HepG2 (cell line): ENCODE results near the gene CUTC. TPM values are rescaled to one million over a fixed set of nuclear protein-coding genes. Genes with fewer than 3 reads are reported as not detected.

ENCODE experiments used
- ARNT2 ChIP-seq: sonication (generic); formaldehyde crosslinking; IDR thresholded peaks from 2 replicates; pipeline ENCODE4 v1.8.0; 2022; ENCODE audit warnings: mild to moderate bottlenecking, low read depth, missing genetic modification reagents, moderate library complexity
- ATF7-NPFF ChIP-seq: sonication (generic); formaldehyde crosslinking; IDR thresholded peaks from 2 replicates; pipeline ENCODE4 v1.8.1; 2023; ENCODE audit warnings: mild to moderate bottlenecking, low read depth, missing genetic modification reagents, moderate library complexity
- BRD4 ChIP-seq: sonication (generic); formaldehyde crosslinking; IDR thresholded peaks from 2 replicates; pipeline ENCODE4 v1.4.0; 2020; ENCODE audit warnings: missing genetic modification reagents
- CCAR2 ChIP-seq: fragments of 200-400 bp; formaldehyde crosslinking; optimal IDR thresholded peaks from 2 replicates; pipeline ENCODE3; 2018; ENCODE audit warnings: low read depth, mild to moderate bottlenecking, low read length, moderate library complexity
- DMAP1 ChIP-seq: IDR thresholded peaks from 2 replicates; pipeline ENCODE4 v1.6.1; 2016
- HOXA5 ChIP-seq: sonication (generic); formaldehyde crosslinking; IDR thresholded peaks from 2 replicates; pipeline ENCODE4 v1.4.0; 2020; ENCODE audit warnings: missing genetic modification reagents
- JUND ChIP-seq: sonication (generic); formaldehyde crosslinking; IDR thresholded peaks from 2 replicates; pipeline ENCODE4 v1.8.0; 2022; ENCODE audit warnings: mild to moderate bottlenecking, missing genetic modification reagents
- MTF1 ChIP-seq: sonication (generic); formaldehyde crosslinking; IDR thresholded peaks from 2 replicates; pipeline ENCODE4 v1.5.0; 2020; ENCODE audit warnings: missing genetic modification reagents
- NFRKB ChIP-seq: fragments of 450-650 bp; IDR thresholded peaks from 2 replicates; pipeline ENCODE4 v1.6.1; 2017
- PHB2 ChIP-seq: fragments of 450-650 bp; IDR thresholded peaks from 2 replicates; pipeline ENCODE4 v1.6.1; 2018; ENCODE audit not compliant: partially characterized antibody
- RNF2 ChIP-seq: fragments of 450-650 bp; conservative IDR thresholded peaks from 2 replicates; pipeline ENCODE4 v1.6.1; 2016; ENCODE audit warnings: low read depth
- SIN3A ChIP-seq: IDR thresholded peaks from 2 replicates; pipeline ENCODE4 v1.6.1; 2011; ENCODE audit warnings: low read depth, mild to moderate bottlenecking, control low read depth, low read length, borderline replicate concordance
- SIX1 ChIP-seq: sonication (generic); formaldehyde crosslinking; IDR thresholded peaks from 2 replicates; pipeline ENCODE4 v1.4.0; 2020; ENCODE audit warnings: missing genetic modification reagents, borderline replicate concordance
- TBL1XR1 ChIP-seq: fragments of 150-350 bp; IDR thresholded peaks from 2 replicates; pipeline ENCODE4 v1.6.1; 2014; ENCODE audit warnings: borderline replicate concordance, low read length; ENCODE audit not compliant: partially characterized antibody
- THYN1 ChIP-seq: sonication (generic); formaldehyde crosslinking; IDR thresholded peaks from 2 replicates; pipeline ENCODE4 v1.8.1; 2023; ENCODE audit warnings: low read depth, mild to moderate bottlenecking, moderate library complexity, missing genetic modification reagents, borderline replicate concordance
- ZBTB21 ChIP-seq: sonication (generic); formaldehyde crosslinking; IDR thresholded peaks from 2 replicates; pipeline ENCODE4 v1.4.0; 2020; ENCODE audit warnings: missing genetic modification reagents
- ZNF124 ChIP-seq: sonication (generic); formaldehyde crosslinking; IDR thresholded peaks from 2 replicates; pipeline ENCODE4 v1.4.0; 2020; ENCODE audit warnings: missing genetic modification reagents
- ZNF20 ChIP-seq: sonication (generic); formaldehyde crosslinking; IDR thresholded peaks from 2 replicates; pipeline ENCODE4 v1.4.0; 2020; ENCODE audit warnings: mild to moderate bottlenecking, moderate library complexity, missing genetic modification reagents
- ZNF556 ChIP-seq: sonication (generic); formaldehyde crosslinking; IDR thresholded peaks from 2 replicates; pipeline ENCODE4 v1.4.0; 2020; ENCODE audit warnings: mild to moderate bottlenecking, missing genetic modification reagents, borderline replicate concordance
- ZNF558 ChIP-seq: sonication (generic); formaldehyde crosslinking; IDR thresholded peaks from 2 replicates; pipeline ENCODE4 v1.9.0; 2022; ENCODE audit warnings: mild to moderate bottlenecking, missing genetic modification reagents, borderline replicate concordance
- ZNF607 ChIP-seq: sonication (generic); formaldehyde crosslinking; IDR thresholded peaks from 2 replicates; pipeline ENCODE4 v1.5.1; 2020; ENCODE audit warnings: missing genetic modification reagents, mild to moderate bottlenecking, borderline replicate concordance
- ZNF713 ChIP-seq: sonication (generic); formaldehyde crosslinking; IDR thresholded peaks from 2 replicates; pipeline ENCODE4 v1.4.0; 2020; ENCODE audit warnings: mild to moderate bottlenecking, missing genetic modification reagents
- ZNF720 ChIP-seq: sonication (generic); formaldehyde crosslinking; IDR thresholded peaks from 2 replicates; pipeline ENCODE4 v1.4.0; 2020; ENCODE audit warnings: missing genetic modification reagents
- polyA plus RNA-seq, 8 experiments: library from polyadenylated mRNA; depleted of rRNA in 3 of 8; stranded (reverse) in 7 of 8; unstranded in 1 of 8; fragments of >200 nt; fragmentation: Illumina TruSeq in 4 of 8; extraction: Trizol in 4 of 8; gene quantifications; 2 replicates each; pipeline versions ENCODE4 v1.2.1 to v1.2.3, GENCODE V29; 2011 to 2016; ENCODE audit warnings: low read depth in 4 of 8, missing spikeins in 1 of 8, mixed read lengths in 1 of 8; ENCODE audit not compliant: insufficient read depth in 1 of 8
- total RNA-seq, 5 experiments: library from RNA; depleted of rRNA; stranded (reverse); fragments of >200 nt; fragmentation: Illumina TruSeq; extraction: Trizol; gene quantifications; 2 replicates each; pipeline ENCODE4 v1.2.3, GENCODE V29; 2016; ENCODE audit warnings: low read depth in 1 of 5
- TF ChIP-seq, protein P1 (sequence below): sonication (generic); formaldehyde crosslinking; IDR thresholded peaks from 2 replicates; pipeline ENCODE4 v1.4.0; 2020; ENCODE audit warnings: missing genetic modification reagents
- TF ChIP-seq, protein P2 (sequence below): IDR thresholded peaks from 2 replicates; pipeline ENCODE4 v1.6.1; 2016; ENCODE audit warnings: missing compliant biosample characterization, missing genetic modification reagents, borderline replicate concordance
- TF ChIP-seq, protein P3 (sequence below): sonication (generic); formaldehyde crosslinking; IDR thresholded peaks from 2 replicates; pipeline ENCODE4 v1.8.0; 2022; ENCODE audit warnings: mild to moderate bottlenecking, missing genetic modification reagents, moderate library complexity
- TF ChIP-seq, protein P4 (sequence below): sonication (generic); formaldehyde crosslinking; IDR thresholded peaks from 2 replicates; pipeline ENCODE4 v1.5.1; 2020; ENCODE audit warnings: mild to moderate bottlenecking, missing genetic modification reagents, moderate library complexity

The CUTC gene
- total and polyA plus RNA-seq, 2 of the 13 experiments (the other 11 are each of a cell fraction or from before 2014, with no cell fraction given) = 22.3 to 25.8 TPM

DNA sequence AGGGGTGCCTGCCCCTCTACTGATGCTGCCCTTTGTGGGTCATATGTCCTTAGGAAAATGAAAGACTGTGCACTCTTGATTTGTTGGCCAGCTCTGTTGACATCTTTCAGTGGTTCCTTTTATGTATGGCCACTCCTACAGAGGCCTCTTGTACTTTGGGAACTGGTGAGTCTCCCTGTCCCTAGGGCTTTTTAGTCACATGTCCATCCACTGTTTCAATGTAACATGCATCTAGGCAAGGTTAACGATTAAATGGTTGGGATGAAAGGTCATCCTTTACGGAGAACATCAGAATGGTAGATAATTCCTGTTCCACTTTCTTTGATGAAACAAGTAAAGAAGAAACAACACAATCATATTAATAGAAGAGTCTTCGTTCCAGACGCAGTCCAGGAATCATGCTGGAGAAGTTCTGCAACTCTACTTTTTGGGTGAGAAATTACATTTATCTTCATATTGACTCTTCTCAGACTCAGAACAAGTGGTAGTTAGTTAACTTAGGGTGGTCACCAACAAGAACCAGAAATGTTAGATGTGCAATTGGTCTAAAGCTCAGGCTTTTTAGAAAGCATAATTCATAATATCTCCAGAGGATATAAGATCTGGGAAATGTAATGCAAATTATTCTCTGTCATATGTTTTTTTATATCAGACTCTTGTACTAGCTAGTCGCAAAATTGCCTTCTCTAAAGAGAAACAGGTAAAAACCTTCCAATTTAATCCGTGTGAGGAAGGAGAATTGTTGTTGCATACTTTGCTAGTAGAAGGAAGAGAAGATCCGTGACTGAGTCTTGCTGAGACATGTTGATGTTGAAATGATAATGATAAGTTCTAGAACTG is 50.6 kb downstream of the CUTC start, which contains the start of gene ABCC2 (continued):
- TF ChIP-seq, protein P1, sequence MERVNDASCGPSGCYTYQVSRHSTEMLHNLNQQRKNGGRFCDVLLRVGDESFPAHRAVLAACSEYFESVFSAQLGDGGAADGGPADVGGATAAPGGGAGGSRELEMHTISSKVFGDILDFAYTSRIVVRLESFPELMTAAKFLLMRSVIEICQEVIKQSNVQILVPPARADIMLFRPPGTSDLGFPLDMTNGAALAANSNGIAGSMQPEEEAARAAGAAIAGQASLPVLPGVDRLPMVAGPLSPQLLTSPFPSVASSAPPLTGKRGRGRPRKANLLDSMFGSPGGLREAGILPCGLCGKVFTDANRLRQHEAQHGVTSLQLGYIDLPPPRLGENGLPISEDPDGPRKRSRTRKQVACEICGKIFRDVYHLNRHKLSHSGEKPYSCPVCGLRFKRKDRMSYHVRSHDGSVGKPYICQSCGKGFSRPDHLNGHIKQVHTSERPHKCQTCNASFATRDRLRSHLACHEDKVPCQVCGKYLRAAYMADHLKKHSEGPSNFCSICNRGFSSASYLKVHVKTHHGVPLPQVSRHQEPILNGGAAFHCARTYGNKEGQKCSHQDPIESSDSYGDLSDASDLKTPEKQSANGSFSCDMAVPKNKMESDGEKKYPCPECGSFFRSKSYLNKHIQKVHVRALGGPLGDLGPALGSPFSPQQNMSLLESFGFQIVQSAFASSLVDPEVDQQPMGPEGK (CRISPR knock-in tag) = no peak
- TF ChIP-seq ZNF558 (CRISPR knock-in tag) = no peak
- TF ChIP-seq CCAR2 = no peak
- no peak for TF ChIP-seq ZNF720
- TF ChIP-seq TBL1XR1 = no peak
- no peak for TF ChIP-seq ZBTB21
- TF ChIP-seq HOXA5 (CRISPR knock-in tag) = no peak; the same call in 1 of the 2 replicates
- no peak for TF ChIP-seq THYN1
- peak; percentile 59; the same call in 1 of the 2 replicates for TF ChIP-seq ZNF124 (CRISPR knock-in tag)
- TF ChIP-seq SIN3A = no peak
- no peak for TF ChIP-seq NFRKB
- no peak for TF ChIP-seq ZNF713 (CRISPR knock-in tag)
- TF ChIP-seq ZNF556 (CRISPR knock-in tag) = no peak
- TF ChIP-seq, protein P2, sequence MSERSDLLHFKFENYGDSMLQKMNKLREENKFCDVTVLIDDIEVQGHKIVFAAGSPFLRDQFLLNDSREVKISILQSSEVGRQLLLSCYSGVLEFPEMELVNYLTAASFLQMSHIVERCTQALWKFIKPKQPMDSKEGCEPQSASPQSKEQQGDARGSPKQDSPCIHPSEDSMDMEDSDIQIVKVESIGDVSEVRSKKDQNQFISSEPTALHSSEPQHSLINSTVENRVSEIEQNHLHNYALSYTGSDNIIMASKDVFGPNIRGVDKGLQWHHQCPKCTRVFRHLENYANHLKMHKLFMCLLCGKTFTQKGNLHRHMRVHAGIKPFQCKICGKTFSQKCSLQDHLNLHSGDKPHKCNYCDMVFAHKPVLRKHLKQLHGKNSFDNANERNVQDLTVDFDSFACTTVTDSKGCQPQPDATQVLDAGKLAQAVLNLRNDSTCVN (CRISPR knock-in tag) = no peak
- TF ChIP-seq, protein P3, sequence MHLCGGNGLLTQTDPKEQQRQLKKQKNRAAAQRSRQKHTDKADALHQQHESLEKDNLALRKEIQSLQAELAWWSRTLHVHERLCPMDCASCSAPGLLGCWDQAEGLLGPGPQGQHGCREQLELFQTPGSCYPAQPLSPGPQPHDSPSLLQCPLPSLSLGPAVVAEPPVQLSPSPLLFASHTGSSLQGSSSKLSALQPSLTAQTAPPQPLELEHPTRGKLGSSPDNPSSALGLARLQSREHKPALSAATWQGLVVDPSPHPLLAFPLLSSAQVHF (CRISPR knock-in tag) = no peak
- TF ChIP-seq MTF1 (CRISPR knock-in tag) = no peak
- TF ChIP-seq JUND = no peak
- no peak for TF ChIP-seq ATF7-NPFF
- TF ChIP-seq, protein P4, sequence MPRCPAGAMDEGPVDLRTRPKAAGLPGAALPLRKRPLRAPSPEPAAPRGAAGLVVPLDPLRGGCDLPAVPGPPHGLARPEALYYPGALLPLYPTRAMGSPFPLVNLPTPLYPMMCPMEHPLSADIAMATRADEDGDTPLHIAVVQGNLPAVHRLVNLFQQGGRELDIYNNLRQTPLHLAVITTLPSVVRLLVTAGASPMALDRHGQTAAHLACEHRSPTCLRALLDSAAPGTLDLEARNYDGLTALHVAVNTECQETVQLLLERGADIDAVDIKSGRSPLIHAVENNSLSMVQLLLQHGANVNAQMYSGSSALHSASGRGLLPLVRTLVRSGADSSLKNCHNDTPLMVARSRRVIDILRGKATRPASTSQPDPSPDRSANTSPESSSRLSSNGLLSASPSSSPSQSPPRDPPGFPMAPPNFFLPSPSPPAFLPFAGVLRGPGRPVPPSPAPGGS (CRISPR knock-in tag) = no peak
- no peak for TF ChIP-seq SIX1 (CRISPR knock-in tag)
- no peak for TF ChIP-seq ZNF607 (CRISPR knock-in tag)
- no peak for TF ChIP-seq ZNF20 (CRISPR knock-in tag)
- peak; percentile 54; the same call in 1 of the 2 replicates for TF ChIP-seq DMAP1
- no peak for TF ChIP-seq RNF2
- TF ChIP-seq ARNT2 (CRISPR knock-in tag) = 0 out of 2 replicates have a peak, but pooled peaks have one; percentile 0
- no peak for TF ChIP-seq PHB2
- TF ChIP-seq BRD4 (CRISPR knock-in tag) = no peak
